Endothelial cell of umbilical vein (primary cell): ENCODE results near the gene OSBP2. TPM values are rescaled to one million over a fixed set of nuclear protein-coding genes. Genes with fewer than 3 reads are reported as not detected.

Experiments used
- BruUV-seq: library from RNA; stranded (reverse); fragments of 400-500 nt; replicated peaks from 2 replicates; lab custom pipeline; 2021; lab: Mats Ljungman, UMichigan
- CTCF ChIA-PET: fragments of 300-600, 350-600 bp; sonication (Branson Sonifier 250); formaldehyde crosslinking; loops from one replicate; lab custom pipeline; 2021; ENCODE audit warnings: antibody characterized with exemption, inconsistent platforms; lab: Charles Lee
- POLR2A ChIA-PET: fragments of 300-600, 350-600 bp; sonication (Branson Sonifier 250); formaldehyde crosslinking; loops from one replicate; lab custom pipeline; 2021; ENCODE audit warnings: antibody characterized with exemption, inconsistent platforms; lab: Charles Lee
- DNase-seq: peaks from one replicate; pipeline ENCODE4 v3.0.0-alpha.2; 2011; ENCODE audit warnings: low read depth, low spot score
- FAIRE-seq: peaks from 2 replicates; lab custom pipeline; 2011; peaks lifted over from hg19 to GRCh38; lab: Jason Lieb, UNC
- H2AFZ ChIP-seq: 2 replicates; pipeline ENCODE4 v1.6.0; 2012; ENCODE audit warnings: low read depth, low read length, control low read depth, inconsistent platforms
- H3K27ac ChIP-seq: 2 replicates; pipeline ENCODE4 v1.5.1; 2011; ENCODE audit warnings: low read depth, mild to moderate bottlenecking, control low read depth, low read length, moderate library complexity; ENCODE audit not compliant: insufficient read depth
- H3K27me3 ChIP-seq, 2 experiments: 2 replicates each; pipeline versions ENCODE4 v1.6.0 to v1.6.1; 2011; ENCODE audit warnings: low read length in 2 of 2, mixed read lengths in 1 of 2; ENCODE audit not compliant: control insufficient read depth in 2 of 2, insufficient read depth in 2 of 2
- H3K36me3 ChIP-seq, 2 experiments: 2 replicates in 1 of 2; 3 replicates in 1 of 2; pipeline ENCODE4 v1.5.1; 2011; ENCODE audit warnings: low read length in 2 of 2, mild to moderate bottlenecking in 1 of 2, moderate library complexity in 1 of 2; ENCODE audit not compliant: control insufficient read depth in 2 of 2, insufficient read depth in 2 of 2; ENCODE audit errors: extremely low read depth in 1 of 2
- H3K4me1 ChIP-seq: 3 replicates; pipeline ENCODE4 v1.5.1; 2011; ENCODE audit warnings: mild to moderate bottlenecking, low read length; ENCODE audit not compliant: control insufficient read depth, insufficient read depth; ENCODE audit errors: extremely low read depth
- H3K4me2 ChIP-seq: 2 replicates; pipeline ENCODE4 v1.6.1; 2011; ENCODE audit warnings: low read length, control low read depth, mixed read lengths; ENCODE audit not compliant: insufficient read depth
- H3K4me3 ChIP-seq, 3 experiments: fragments of 200-600 bp in 1 of 3; sonication (generic), shearing (Covaris generic) in 1 of 3; replicated peaks in 1 of 3; 2 replicates each; pipeline ENCODE4 v1.5.1; 2011 to 2016; ENCODE audit warnings: control low read depth in 3 of 3, low read length in 3 of 3, mild to moderate bottlenecking in 2 of 3, inconsistent platforms in 1 of 3, low read depth in 1 of 3, moderate library complexity in 1 of 3; ENCODE audit not compliant: insufficient read depth in 1 of 3
- H3K79me2 ChIP-seq: 2 replicates; pipeline ENCODE4 v1.6.0; 2012; ENCODE audit warnings: low read length, inconsistent platforms; ENCODE audit not compliant: control insufficient read depth, insufficient read depth
- H3K9ac ChIP-seq: replicated peaks from 2 replicates; pipeline ENCODE3; 2011; ENCODE audit warnings: low read length, control low read depth; ENCODE audit not compliant: insufficient read depth; ENCODE audit errors: extremely low read depth
- H3K9me1 ChIP-seq: replicated peaks from 3 replicates; pipeline ENCODE4 v1.6.0; 2011; ENCODE audit warnings: mild to moderate bottlenecking, low read length; ENCODE audit not compliant: control insufficient read depth, insufficient read depth; ENCODE audit errors: extremely low read depth
- H3K9me3 ChIP-seq: replicated peaks from 2 replicates; pipeline ENCODE4 v1.5.1; 2012; ENCODE audit warnings: low read length, inconsistent platforms; ENCODE audit not compliant: control insufficient read depth, insufficient read depth
- H4K20me1 ChIP-seq: replicated peaks from 2 replicates; pipeline ENCODE3; 2011; ENCODE audit warnings: mild to moderate bottlenecking, low read length; ENCODE audit not compliant: control insufficient read depth, insufficient read depth; ENCODE audit errors: extremely low read depth
- EZH2 ChIP-seq: IDR thresholded peaks from 2 replicates; pipeline ENCODE4 v1.6.1; 2012; ENCODE audit warnings: borderline replicate concordance, low read depth, mild to moderate bottlenecking, moderate library complexity, low read length, inconsistent platforms; ENCODE audit not compliant: severe bottlenecking
- FOS ChIP-seq: IDR thresholded peaks from 2 replicates; pipeline ENCODE4 v1.6.1; 2011; ENCODE audit warnings: mild to moderate bottlenecking, low read length, moderate library complexity, borderline replicate concordance; ENCODE audit not compliant: insufficient read depth
- GATA2 ChIP-seq: IDR thresholded peaks from 2 replicates; pipeline ENCODE4 v1.7.0; 2011; ENCODE audit warnings: low read depth, mild to moderate bottlenecking, moderate library complexity, mixed read lengths, low read length; ENCODE audit not compliant: insufficient read length, insufficient read depth
- JUN ChIP-seq: IDR thresholded peaks from 2 replicates; pipeline ENCODE4 v1.6.1; 2011; ENCODE audit warnings: borderline replicate concordance, low read depth; ENCODE audit not compliant: insufficient read length, insufficient read depth
- MYC ChIP-seq: IDR thresholded peaks from one replicate; pipeline ENCODE4 v1.6.1; 2011; ENCODE audit warnings: mild to moderate bottlenecking, low read depth, low read length
- POLR2A ChIP-seq: IDR thresholded peaks from 2 replicates; pipeline ENCODE4 v1.6.1; 2012; ENCODE audit warnings: low read depth, mild to moderate bottlenecking, control low read depth, low read length
- POLR2AphosphoS5 ChIP-seq: IDR thresholded peaks from 2 replicates; pipeline ENCODE4 v1.6.1; 2012; ENCODE audit warnings: low read depth, mild to moderate bottlenecking, control low read depth, low read length, moderate library complexity; ENCODE audit not compliant: insufficient read depth
- dilution Hi-C: fragments of 300-500 bp; cut with MboI; formaldehyde crosslinking; loops from one replicate; pipeline ENCODE4 v1.15.0; 2019; ENCODE audit warnings: low sequenced_read_pairs; ENCODE audit not compliant: extremely low pct_ligation_motif_present
- intact Hi-C: fragments of 100-400 bp; cut with micrococcal nuclease; formaldehyde crosslinking; loops from one replicate; pipeline ENCODE4 v1.10.0; 2022
- polyA plus RNA-seq, 4 experiments: library from polyadenylated mRNA; depleted of rRNA in 3 of 4; stranded (reverse) in 3 of 4; unstranded in 1 of 4; fragments of >200 nt; gene quantifications; 2 replicates each; pipeline versions ENCODE4 v1.2.1 to v1.2.3, GENCODE V29; 2011 to 2012; ENCODE audit warnings: missing spikeins in 1 of 4
- total RNA-seq: library from RNA; stranded (reverse); gene quantifications from 2 replicates; pipeline ENCODE4 v1.2.3, GENCODE V29; 2021
- TF ChIP-seq, protein P1 (sequence below), 2 donors: IDR thresholded peaks; 1 replicate in 1 of 2; 2 replicates in 1 of 2; pipeline ENCODE4 v1.5.1; 2011; ENCODE audit warnings: low read length in 2 of 2, mild to moderate bottlenecking in 2 of 2, moderate library complexity in 2 of 2, control low read depth in 1 of 2, inconsistent platforms in 1 of 2, low read depth in 1 of 2; ENCODE audit not compliant: insufficient read depth in 1 of 2; ENCODE audit errors: extremely low read depth in 1 of 2
- TF ChIP-seq, protein P2 (sequence below): IDR thresholded peaks from 2 replicates; pipeline ENCODE4 v1.6.1; 2011; ENCODE audit not compliant: insufficient read depth, insufficient read length

OSBP2 gene
- total and polyA plus RNA-seq, 2 donors (not counting 3 experiments of a cell fraction or from before 2014, with no cell fraction given) = 4.1 to 7.5 TPM

DNA sequence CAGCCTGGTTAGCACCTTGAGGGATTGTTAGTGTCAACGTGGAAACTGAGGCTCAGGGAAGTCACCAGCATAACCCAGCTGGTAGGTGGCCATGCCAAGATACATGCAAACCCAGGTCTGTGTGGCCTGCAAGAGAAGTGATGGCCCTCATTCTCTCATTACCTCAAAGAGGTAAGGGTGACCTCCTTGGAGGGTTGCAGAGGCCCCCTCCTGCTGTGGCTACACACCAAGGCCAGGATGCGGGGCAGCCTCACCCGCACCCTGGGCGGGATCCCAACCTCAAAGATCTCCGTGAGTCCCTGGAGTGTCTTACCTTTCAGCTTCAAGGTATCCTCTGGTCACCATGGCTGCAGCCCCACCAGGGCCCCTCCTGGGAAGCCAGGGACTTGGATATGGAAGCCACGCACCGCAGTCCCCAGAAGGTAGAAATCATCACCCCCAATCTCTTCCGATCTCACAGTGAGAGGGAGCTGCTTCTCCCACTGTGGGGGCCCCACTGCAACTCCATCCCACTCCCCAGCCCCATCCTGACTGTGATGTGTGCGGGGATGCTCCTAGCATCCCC lies 178.5 kb downstream of the OSBP2 start:
- no peak for DNase-seq
- intact Hi-C loops = no loop called here
- TF ChIP-seq, protein P1, sequence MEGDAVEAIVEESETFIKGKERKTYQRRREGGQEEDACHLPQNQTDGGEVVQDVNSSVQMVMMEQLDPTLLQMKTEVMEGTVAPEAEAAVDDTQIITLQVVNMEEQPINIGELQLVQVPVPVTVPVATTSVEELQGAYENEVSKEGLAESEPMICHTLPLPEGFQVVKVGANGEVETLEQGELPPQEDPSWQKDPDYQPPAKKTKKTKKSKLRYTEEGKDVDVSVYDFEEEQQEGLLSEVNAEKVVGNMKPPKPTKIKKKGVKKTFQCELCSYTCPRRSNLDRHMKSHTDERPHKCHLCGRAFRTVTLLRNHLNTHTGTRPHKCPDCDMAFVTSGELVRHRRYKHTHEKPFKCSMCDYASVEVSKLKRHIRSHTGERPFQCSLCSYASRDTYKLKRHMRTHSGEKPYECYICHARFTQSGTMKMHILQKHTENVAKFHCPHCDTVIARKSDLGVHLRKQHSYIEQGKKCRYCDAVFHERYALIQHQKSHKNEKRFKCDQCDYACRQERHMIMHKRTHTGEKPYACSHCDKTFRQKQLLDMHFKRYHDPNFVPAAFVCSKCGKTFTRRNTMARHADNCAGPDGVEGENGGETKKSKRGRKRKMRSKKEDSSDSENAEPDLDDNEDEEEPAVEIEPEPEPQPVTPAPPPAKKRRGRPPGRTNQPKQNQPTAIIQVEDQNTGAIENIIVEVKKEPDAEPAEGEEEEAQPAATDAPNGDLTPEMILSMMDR (IDR thresholded peaks at IDR 0.05; ENCODE audit: extremely low read depth in 1 of 2, insufficient read depth in 1 of 2, low read depth in 1 of 2, low read length in 2 of 2) = no peak
- TF ChIP-seq MYC = no peak
- no peak for TF ChIP-seq POLR2A
- no peak for TF ChIP-seq EZH2
- TF ChIP-seq, protein P2, sequence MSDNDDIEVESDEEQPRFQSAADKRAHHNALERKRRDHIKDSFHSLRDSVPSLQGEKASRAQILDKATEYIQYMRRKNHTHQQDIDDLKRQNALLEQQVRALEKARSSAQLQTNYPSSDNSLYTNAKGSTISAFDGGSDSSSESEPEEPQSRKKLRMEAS = no peak
- no peak for TF ChIP-seq JUN
- TF ChIP-seq FOS = no peak
- no peak for TF ChIP-seq POLR2AphosphoS5
- no peak for TF ChIP-seq GATA2
- ChIA-PET CTCF (no interaction called here), POLR2A (no interaction called here)
- Histone ChIP-seq H3K9ac (no peak overlapping the region), H4K20me1 (no peaks in the 10 kb centered on the region), H3K9me3 (no peaks in the 10 kb centered on the region), H3K4me2 (no peak overlapping the region), H3K79me2 (no peaks in the 10 kb centered on the region), H3K27me3 (no peaks in the 10 kb centered on the region), H2AFZ (no peak overlapping the region), H3K9me1 (no peaks in the 10 kb centered on the region), H3K27ac (no peak overlapping the region), H3K4me3 (no peak overlapping the region), H3K36me3 (no peaks in the 10 kb centered on the region), H3K4me1 (peaks cover 7% of the 10 kb centered on the region)
- no TSS peak for BruUV-seq
- dilution Hi-C loops = no loop called here
- FAIRE-seq = no peak
